GM21825 (cell line): ENCODE data around the gene TMUB2.
A peak's percentile ranks its signal among the peaks of the same experiment; 100 is the strongest.

Source experiments
- ATAC-seq: cut with Tn5 transposase; IDR thresholded peaks from one replicate; pipeline ENCODE4 v1.9.1; 2021; ENCODE audit warnings: mild to moderate bottlenecking, moderate library complexity; ENCODE audit not compliant: unreplicated experiment

The TMUB2 gene

DNA sequence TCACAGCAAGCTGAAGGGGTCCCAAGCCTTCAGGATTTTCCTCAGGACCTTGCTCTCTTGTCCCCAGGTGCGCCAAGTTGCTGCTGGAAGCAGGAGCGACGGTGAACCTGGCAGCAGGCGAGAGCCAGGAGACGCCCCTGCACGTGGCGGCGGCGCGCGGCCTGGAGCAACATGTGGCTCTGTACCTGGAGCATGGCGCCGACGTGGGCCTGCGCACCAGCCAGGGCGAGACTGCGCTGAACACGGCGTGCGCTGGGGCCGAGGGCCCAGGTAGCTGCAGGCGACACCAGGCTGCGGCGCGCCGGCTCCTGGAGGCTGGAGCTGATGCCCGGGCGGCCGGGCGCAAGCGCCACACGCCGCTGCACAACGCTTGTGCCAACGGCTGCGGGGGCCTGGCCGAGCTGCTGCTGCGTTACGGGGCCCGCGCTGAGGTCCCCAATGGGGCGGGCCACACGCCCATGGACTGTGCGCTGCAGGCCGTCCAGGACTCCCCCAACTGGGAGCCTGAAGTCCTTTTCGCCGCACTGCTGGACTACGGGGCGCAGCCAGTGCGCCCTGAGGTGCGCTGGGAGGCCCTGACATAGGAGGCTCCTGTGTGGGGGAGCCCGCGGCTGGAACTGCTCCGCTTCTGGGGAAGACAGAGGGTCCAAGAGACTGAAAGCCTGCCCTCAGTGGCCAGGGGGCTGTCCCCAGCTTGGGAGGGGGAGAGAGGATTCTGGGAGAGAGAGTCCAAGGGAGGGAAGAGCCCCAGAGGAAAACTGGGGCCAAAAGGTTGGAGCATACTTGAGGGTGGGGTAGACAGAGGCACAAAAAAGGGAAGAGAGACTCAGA, 9.9 kb upstream of the TMUB2 start:
- no peak for ATAC-seq

- no peak for ATAC-seq
These were observed 9.1 kb upstream of the TMUB2 start for GRCh38 chr17:44177640-44178039.

- ATAC-seq, result no peak
These were observed 8.6 kb upstream of the TMUB2 start for GRCh38 chr17:44178133-44178532.

GRCh38 chr17:44183024-44183423, 3.7 kb upstream of the TMUB2 start:
- ATAC-seq, result no peak

DNA sequence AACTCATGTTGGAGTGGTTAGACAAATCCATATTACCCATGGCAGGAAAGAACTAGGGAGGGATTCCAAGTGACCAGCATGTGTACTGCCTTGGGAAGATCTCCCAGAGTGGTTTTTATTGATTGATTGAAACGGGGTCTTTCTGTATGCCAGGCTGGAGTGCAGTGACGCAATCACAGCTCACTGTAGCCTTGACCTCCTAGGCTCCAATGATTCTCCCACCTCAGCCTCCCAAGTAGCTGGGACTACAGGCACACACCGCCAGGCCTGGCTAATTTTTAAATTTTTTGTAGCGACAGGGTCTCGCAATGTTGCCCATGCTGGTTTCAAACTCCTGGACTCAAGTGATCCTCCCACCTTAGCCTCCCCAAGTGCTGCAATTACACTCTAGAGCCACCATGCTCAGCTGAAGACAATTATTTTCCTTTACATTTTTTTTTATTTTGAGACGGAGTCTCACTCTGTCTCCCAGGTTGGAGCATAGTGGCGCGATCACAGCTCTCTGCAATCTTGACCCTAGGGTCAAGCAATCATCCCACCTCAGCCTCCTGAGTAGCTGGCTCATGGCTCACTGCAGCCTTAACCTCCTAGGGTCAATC, 2.5 kb upstream of the TMUB2 start:
- ATAC-seq, result no peak

DNA sequence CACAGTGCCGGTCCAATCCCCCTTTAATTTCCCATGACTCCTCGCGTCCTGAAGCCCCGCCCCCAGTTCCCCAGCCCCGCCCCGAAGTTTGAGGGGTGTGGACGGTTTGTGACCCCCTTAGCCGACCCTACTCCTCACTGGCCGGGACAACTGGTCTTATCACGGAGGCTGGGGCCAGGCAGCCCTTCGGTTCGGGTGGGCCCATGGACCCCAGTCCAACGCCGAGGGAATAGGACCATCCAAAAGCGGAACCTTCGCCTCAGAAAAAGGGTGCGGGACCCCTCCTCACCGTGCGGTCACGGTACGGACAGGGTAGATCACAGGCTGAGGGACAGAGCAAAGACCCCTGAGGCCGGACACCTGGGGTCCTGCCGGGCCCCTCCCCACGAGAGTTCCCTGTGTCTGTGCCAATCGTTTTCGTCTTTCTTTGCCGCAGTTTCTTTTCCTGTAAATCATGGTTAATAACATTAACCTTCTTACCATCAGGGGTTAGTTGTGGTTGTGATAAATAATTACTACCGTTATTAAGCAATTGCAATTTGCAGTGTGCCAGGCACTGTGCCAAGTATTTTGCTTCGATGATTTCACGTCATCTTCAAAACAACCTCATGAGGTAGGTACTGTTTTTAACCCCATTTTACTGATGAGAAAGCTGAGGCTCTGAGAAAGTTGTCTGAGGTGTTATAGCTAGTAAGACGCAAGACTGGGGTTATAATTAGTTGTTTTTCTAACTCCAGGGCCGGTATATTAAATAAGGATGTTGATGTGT, 543 bp downstream of the TMUB2 start:
- peak; percentile 35 for ATAC-seq

- ATAC-seq, result no peak
These were observed 2.0 kb downstream of the TMUB2 start for GRCh38 chr17:44188576-44189403.

DNA sequence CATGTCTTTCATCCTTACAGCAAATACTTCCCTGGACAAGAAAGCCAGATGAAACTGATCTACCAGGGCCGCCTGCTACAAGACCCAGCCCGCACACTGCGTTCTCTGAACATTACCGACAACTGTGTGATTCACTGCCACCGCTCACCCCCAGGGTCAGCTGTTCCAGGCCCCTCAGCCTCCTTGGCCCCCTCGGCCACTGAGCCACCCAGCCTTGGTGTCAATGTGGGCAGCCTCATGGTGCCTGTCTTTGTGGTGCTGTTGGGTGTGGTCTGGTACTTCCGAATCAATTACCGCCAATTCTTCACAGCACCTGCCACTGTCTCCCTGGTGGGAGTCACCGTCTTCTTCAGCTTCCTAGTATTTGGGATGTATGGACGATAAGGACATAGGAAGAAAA, 3.7 kb downstream of the TMUB2 start:
- ATAC-seq, result no peak

DNA sequence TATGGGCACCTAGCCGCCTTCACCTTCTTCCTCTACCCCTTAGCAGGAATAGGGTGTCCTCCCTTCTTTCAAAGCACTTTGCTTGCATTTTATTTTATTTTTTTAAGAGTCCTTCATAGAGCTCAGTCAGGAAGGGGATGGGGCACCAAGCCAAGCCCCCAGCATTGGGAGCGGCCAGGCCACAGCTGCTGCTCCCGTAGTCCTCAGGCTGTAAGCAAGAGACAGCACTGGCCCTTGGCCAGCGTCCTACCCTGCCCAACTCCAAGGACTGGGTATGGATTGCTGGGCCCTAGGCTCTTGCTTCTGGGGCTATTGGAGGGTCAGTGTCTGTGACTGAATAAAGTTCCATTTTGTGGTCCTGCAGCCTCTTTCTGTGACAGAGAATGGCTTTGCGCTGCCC, 4.6 kb downstream of the TMUB2 start:
- no peak for ATAC-seq

- ATAC-seq, result no peak
These were observed 5.2 kb downstream of the TMUB2 start for GRCh38 chr17:44191941-44192496.

DNA sequence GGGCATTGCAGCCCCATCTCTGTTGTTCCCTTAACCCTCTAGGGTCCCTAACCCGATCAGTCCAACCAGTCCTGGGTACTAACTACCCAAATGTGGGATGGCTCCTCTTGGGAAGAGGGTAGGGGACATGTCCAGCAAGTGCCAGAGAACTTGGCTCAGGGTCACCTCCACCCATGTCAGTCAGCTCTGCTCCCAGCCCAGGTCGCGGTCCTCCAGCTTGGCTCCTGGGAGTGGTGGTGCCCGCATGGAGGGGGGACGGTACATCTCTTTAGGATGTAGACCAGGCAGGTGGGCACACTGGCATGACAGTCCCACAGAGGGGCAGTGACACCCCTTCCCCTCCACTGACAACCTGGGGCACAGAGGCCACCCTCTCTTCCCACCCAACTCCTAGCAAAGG, 6.0 kb downstream of the TMUB2 start:
- ATAC-seq, result no peak

DNA sequence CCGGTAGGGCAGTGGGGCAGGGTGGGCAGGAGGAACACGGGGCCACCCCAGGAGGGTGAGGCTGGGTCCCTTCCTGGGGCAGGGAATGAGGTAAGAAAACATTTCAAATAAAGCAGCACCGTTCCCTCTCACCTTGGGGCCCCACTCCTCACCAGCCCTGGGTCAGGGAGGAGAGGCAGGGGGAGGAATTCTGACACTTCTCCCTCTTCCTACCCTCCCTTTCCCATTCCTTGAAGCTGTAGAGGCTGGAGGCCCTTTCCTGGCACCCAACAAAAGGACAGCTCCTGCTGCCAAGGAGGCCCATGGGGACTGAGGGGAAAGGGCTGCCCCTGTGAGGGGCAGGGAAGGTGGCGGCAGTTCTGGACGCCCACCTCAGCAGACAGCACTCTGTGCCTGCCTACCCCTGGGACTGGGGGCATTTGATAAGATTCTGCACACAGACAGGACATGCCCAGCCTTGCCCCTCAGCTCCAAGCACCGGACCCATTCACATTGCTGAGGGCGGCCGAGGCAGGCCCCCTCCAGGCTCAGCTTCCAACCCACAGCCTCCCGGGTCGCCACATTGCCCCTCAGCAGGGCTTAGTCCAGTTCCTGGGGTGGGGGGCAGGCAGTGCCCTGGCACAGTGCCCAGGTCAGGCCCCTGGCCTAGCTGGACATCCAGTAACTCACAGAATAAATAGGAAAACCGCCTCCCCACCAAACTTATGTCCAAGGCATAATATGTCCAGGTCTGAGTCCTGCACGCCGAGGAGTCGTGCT, 6.7 kb downstream of the TMUB2 start:
- no peak for ATAC-seq

DNA sequence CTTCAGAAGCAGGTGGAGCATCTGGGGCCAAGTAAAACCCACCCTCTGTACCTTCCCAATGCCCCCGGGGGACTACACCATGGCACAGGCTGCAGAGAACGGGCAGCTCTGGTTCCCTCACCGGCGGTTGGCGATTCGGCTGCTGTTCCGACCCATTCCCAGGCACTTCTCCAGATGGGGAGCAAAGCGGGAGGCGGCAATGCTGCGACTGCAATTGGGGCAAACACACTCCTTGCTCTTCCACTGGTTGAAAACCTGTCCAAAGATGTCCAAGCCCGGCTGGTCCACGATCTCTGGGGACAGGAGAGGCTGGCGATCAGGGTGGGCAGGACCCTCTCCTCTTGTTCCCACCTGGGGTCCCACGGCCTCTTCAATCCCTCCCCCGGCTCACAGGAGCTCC, 10.3 kb downstream of the TMUB2 start:
- no peak for ATAC-seq

DNA sequence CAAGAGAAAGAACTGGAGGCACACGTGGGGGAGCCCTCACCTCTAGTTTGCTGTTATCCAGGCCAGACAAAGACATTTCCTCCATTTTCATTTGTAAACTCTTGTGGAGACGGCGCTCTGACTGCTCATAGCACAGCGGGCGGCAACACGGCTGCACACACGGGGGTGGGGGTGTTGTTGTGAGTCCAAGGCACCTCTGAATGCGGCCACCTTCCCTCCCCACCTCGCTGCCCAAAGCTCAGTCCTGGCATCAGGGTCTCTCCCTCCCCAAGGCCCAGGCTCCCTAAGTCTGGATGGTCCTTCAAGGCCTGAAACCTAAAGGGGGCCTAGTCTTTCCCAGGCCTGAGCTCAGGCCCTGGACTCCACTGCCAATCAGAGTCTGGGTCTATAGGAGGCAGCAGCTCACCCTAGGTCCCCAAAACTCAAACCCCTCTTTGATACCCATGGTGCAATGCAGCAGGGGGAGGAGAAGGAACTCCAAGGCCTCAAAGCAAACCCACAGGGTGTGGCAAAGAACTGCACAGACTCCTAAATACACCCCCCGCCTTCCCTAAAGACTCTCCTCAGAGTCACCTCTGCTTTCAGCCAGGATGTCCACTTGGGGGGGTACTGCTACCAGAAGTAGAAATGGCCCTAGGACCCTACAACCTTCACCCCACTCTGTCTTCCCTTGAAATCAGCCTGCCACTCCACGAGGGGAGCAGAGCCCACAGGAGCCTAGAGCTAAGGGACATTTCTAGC, 11.4 kb downstream of the TMUB2 start:
- ATAC-seq, result no peak

DNA sequence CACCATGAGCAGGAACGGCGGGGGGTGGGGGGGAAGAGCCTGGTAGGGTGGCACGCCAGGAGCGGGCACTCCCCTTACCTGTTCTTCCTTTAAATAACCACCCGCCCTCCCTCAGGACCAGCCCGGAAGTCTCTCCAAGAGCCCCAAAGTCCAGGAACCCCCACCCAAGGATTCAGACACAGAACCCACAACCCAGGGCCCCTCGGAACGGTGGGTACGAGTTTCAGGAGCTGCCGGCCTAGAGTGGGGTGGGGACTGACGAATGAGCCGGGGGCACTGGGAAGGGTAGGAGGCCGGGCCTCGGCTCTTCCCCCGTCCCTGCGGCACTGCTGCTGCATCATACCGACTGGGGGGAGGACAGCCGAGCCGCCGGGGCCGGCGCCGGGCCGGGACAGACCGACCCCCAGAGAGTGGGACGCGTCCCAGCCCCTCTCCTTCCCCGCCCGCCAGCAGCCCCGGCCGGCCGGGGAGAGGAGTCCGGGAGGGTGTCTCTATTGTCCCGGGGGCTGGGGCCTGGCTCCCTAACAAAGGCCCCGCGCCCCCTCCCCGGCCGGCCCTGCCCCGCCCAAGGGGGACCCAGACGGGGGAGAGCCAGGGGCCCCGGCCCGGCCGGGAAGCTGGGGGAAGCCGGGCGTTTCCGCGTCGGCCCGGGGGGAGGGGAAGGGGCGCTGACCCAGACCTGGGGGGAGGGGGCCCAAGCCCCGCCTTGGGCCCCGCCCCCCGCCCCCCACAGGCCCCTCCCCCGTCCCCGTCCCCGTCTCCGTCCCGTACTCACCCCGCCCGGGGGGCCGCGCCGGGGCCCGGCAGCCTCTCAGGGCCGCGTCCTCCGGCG, 12.2 kb downstream of the TMUB2 start:
- ATAC-seq, result peak; percentile 19

GRCh38 chr17:44199553-44200477, 13.0 kb downstream of the TMUB2 start, which contains the start of gene ATXN7L3:
Gene ATXN7L3 (minus strand): TSS chr17:44199884. CDS start chr17:44198070, 1,814 bp downstream.
- peak; percentile 57 for ATAC-seq

GRCh38 chr17:44200478-44201155, 13.8 kb downstream of the TMUB2 start:
- ATAC-seq, result no peak
